Stimulated activated CD4-positive, alpha-beta T cell treated with anti-CD3 and anti-CD28 coated beads, Interleukin-4, amount 100 ng/mL, for 48 hours (primary cell): ENCODE data around the gene HRAS.

Source experiments
- DNase-seq, 2 donors: peaks; one replicate each; pipeline ENCODE4 v3.0.0-alpha.2; 2020; ENCODE audit warnings: low read depth in 2 of 2

Gene HRAS

DNA sequence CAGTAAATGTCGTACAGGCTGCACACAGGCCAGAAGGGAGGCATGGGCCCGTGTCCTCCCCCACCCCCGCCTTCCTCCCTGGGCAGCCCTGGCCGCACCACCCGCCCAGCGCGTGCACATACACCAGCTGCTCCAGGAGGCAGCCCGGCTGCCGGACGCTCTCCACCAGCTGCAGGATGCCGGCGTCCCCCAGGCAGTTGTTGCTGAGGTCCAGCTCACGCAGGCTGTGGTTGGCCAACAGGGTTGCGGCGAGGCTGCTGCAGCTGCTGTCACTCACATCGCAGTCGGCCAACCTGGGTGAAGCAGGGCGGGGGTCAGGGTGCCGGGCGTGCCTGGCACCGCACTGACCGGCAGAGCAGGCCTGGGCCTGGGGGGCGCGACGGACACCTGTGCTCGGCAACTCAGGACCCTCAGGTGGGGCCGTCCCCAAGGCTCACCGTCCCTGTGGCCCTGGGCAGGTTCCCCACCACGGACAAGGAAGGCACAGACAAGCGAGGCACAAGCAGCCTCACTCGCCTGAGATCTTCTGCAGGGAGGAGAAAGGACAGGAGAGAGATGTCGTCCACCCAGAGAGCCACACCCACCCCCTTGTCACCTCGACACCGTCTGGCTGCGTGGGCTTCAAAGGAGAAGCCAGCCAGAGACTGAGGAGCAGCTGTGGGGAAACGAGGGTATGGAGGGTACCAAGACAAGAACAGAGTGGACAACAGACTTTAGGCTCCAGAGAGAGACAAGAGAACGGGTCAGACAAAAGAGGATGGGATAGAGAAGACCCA, 40.4 kb downstream of the HRAS start:
- no peak for DNase-seq

DNA sequence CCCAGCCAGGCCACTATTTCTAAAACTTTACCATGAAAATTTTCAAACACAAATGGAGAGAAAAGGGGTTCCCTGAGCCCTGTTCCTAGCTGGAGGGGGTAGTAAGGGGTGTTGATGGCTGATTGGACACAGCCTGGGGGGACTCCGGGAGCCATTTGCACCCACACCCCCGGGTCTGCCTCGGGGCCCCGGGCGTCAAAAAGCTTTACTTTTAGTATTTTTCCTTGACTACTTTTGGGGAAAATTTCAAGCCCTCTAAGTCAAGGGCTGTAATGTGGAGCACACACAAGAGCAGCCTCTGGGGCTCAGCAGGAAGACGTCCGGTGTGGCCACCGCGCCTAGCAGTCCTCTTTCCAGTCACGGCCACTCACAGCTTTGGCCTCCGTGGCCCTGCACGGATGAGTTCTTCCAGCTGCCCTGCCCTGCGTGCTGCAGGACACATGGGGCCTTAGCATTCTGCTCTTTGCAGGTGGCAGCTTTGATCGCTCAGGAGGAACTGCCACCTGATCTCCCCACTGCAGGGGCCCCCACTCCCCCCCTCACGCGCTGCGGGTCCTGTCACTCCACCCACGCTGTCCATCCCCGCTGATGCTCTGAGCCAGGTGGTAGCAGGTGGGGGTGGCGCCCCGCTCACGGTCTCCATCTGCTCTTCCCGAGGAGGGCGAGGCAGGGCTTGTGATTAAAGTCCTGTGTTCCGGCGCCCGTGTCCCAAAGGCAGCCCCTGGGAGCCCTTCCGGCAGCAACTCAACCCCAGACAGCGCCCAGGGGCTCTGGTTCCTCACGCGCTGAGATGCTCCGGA, 42.7 kb downstream of the HRAS start:
- no peak for DNase-seq

DNA sequence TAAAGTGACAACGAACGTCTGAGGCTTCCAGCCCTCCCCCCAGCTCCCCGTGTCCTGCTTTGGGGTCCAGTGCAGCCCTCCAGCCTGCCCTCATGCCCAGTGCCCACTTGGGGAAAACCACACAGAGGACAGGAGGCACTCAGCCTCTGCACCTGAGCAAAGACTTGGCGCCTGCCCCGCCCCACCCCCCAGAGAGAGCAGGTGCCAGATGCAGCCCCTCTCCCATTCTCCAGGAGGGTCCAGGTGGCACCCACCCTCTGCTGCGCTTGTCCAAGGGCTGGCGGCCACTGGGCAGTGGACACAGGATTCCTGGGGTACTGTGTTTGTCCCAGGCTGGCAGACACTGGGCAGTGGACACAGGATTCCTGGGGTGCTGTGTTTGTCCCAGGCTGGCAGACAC, 44.0 kb downstream of the HRAS start:
- DNase-seq = no peak

DNA sequence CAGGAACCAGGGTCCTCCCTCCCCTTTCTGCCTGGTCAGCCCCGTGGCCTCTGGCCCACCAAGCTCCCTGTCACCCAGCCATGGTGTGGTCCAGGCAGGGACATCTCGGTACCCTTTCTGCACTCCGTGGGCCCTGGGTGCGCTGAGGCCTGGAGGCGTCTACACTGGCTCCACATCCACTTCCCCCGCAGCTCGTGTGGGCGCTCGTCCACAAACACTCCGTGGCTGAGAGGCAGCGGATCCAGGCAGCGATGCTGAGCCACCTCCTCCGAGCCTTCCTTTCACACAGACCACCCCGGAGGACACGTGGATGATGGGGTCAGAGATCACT, 44.5 kb downstream of the HRAS start:
- DNase-seq = no peak

DNA sequence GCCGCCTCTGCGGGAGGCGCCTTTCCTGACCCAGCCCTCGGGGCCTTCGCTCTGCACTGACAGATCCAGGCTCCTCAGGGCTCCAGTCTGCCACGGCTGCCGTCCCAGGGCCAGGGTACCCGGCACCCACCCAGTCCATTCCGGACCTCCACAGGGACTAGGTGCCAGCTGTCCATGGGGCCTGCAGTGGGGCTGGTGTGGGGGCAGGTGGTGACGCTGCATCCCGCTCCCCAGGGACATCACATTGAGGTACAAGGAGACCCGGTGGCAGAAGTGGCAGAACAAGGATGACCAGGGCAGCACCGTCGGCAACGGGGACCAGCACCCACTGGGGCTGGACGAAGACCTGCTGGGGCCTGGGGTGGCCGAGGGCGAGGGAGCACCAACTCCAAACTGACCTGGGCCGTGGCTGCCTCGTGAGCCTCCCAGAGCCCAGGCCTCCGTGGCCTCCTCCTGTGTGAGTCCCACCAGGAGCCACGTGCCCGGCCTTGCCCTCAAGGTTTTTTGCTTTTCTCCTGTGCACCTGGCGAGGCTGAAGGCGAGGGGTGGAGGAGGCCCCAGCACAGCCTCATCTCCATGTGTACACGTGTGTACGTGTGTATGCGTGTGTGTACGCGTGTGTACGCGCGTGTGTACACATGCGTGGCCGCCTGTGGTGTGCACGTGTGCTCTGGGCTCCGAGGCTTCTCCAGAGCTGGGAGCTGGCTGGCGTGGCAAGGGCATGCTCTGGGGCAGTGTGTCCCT, 45.0 kb downstream of the HRAS start:
- DNase-seq = no peak

DNA sequence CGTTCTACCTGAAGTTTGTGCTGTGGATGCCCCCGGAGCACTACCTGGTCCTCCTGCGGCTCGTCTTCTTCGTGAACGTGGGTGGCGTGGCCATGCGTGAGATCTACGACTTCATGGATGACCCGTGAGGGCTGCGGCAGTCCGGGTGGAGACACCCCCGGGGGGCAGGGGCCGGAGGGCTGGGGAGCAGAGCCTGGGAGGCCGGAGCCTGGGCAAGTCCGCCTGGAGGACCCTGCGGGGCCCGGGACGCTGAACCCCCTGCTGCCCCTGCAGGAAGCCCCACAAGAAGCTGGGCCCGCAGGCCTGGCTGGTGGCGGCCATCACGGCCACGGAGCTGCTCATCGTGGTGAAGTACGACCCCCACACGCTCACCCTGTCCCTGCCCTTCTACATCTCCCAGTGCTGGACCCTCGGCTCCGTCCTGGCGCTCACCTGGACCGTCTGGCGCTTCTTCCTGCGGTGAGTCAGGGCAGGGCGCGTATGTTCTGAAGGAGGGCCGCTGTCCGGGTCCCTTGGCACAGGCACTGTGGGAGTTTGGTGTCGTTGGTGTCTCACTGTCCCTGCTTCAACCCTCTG, 45.7 kb downstream of the HRAS start:
- DNase-seq = no peak

DNA sequence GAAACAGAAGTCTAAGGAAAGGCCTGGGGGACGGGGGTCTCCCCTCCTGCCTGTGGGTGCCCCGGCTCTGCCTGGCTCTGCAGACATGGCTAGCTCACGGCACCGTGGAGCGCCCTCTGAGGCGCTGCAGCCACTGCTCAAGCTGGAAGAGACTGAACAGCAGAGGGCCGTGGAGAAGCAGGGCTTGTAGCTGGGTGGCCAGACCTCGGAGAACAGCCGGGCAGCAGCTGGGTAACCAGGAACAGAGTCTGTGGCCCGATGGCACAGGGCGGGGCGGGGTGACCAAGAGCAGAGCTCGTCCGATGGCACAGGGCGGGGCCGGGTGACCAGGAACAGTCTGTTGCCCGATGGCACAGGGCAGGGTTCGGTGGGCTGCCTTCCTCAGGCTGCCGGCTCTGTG, 46.4 kb downstream of the HRAS start:
- DNase-seq = no peak

DNA sequence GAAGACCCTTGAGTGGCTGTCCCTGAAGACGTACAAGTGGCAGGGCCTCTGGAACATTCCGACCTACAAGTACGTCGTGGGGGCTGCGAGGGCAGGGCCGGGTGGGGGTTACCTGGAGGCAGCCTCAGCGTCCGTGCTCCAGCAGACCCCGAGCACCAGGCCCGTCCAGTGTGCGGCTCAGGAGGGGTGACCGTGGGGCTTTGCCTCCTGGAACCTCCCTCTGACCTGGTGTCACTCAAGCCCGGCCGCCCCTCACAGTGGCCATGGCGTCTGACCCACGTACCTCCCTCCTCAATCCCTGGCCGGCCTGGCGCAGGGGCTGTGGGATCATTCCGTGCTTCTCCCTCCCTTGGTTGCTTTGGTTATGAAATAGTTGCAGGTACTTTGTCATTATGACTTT, 46.8 kb downstream of the HRAS start:
- no peak for DNase-seq

DNA sequence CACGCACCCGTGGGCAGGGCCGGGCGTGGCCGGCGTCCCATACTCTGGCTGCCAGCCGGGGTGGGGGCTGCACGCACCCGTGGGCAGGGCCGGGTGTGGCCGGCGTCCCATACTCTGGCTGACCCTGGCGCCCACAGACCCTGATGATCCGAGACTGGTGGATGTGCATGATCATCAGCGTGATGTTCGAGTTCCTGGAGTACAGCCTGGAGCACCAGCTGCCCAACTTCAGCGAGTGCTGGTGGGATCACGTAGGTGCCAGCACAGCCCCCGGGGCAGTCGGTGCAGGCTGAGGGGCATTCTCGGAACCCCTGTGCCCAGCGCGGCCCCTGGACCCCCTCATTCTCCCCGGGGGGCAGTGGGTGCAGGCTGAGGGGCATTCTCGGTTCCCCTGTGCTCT, 47.3 kb downstream of the HRAS start:
- DNase-seq = no peak

DNA sequence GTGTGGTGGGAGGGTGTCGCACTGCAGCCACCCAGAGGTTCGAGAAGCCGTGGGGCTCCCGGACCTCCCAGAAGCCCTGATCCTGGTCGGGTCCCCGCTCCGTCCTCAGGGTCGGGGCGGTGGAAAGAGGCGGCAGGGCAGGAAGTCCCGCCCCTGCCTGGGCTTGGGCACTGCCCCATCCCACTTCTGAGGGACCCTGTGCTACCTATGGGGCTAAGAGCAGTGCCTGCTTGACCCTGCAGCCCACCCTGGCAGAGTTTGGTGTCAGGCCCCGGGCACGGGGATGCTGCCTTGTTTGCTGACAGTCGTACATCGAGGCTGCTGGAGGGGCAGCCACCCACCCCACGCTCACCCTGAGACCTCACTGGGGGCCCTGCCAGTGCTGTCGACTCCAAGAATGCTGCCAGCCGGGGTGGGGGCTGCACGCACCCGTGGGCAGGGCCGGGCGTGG, 47.8 kb downstream of the HRAS start:
- no peak for DNase-seq

DNA sequence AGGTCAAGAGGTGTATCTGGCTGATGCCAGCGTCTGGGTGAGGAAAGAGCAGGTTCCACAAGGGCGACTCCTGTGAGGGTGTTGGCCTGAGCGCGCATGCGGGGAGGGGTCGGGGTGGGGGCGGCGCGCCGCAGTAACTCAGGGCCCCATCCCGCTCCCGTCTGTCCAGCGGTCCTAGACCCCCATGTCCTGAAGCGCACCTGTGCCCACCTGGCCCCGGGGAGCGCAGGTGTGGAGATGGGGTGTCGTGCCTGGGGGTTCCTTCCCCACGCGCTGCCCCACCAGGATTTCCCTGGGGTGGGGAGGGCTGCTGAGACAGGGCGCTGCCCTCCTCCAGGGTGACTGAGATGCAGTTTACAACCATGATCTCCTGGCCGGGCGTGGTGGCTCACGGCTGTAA, 49.2 kb downstream of the HRAS start:
- DNase-seq = no peak

DNA sequence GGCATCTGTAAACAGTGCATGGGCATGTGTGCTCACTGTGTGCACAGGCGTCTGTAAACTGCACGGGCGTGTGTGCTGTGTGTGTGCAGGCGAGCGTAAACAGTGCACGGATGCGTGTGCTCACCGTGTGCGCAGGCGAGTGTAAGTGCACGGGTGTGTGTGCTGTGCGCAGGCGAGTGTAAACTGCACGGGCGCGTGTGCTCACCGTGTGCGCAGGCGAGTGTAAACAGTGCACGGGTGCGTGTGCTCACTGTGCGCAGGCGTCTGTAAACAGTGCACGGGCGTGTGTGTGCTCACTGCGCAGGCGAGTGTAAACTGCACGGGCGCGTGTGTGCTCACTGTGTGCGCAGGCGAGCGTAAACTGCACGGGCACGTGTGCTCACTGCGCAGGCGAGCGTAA, 50.8 kb downstream of the HRAS start:
- DNase-seq = no peak
